Measurements from ENCODE around the gene KCNQ1OT1. TPM values are rescaled to one million over a fixed set of nuclear protein-coding genes. Genes with fewer than 3 reads are reported as not detected.
A peak's percentile ranks its signal among the peaks of the same experiment; 100 is the strongest.

Gene KCNQ1OT1
- total RNA-seq, 4 donors from 2014 or later = 0.66 to 2.5 (median 1.3) TPM

DNA sequence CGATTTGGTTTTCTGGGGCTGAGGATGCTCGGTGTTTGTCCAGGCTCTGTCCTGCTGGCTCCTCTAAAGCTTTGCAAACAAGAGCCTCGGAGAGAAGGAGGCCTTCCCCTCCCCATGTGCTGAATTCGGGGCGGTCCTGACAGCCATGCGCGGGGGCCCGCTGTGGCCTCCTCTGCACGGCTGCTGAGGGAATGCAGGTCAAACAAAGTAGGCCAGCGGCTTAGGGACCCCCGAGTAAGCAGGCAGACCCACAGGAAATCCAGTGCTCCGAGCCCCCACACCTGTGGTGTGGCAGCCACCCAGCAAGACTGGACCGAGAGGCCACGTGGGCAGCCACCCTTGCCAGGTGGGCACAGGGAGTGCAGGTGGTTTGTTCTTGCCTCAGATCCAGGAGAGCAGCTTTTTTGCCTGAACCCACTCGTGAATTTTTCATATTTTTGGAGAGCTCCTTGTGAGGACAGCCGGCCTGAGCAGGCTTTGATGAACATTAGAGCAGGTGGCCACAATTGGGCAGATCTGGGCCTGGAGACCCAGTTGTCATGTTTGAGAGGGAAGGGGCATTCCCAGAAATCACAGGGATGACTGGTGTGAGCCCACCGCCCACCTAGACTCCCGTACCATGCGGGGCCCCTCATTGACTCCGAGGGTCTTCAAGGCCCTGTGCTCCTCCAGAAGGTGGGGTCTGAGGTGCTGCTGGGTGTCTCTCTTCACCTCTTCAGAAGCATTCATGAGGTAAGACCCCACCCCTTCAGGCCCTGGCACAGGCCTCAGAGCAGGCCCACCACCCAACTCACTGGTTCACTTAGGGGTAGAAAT lies 43.0 kb upstream of the KCNQ1OT1 start:
- intact Hi-C loops (cut with DNase I) = no loop called here
- WGBS = 85% methylated on average over 17 of the region's 20 CpGs
- H3K36me3 ChIP-seq = no peaks in the 10 kb centered on the region
- TF ChIP-seq POLR2AphosphoS5 (IDR thresholded peaks at IDR 0.05) (no peak), EP300 (IDR thresholded peaks at IDR 0.05) (no peak), POLR2A (IDR thresholded peaks at IDR 0.05; ENCODE audit: low read depth) (no peak)
- TF ChIP-seq, protein P1, sequence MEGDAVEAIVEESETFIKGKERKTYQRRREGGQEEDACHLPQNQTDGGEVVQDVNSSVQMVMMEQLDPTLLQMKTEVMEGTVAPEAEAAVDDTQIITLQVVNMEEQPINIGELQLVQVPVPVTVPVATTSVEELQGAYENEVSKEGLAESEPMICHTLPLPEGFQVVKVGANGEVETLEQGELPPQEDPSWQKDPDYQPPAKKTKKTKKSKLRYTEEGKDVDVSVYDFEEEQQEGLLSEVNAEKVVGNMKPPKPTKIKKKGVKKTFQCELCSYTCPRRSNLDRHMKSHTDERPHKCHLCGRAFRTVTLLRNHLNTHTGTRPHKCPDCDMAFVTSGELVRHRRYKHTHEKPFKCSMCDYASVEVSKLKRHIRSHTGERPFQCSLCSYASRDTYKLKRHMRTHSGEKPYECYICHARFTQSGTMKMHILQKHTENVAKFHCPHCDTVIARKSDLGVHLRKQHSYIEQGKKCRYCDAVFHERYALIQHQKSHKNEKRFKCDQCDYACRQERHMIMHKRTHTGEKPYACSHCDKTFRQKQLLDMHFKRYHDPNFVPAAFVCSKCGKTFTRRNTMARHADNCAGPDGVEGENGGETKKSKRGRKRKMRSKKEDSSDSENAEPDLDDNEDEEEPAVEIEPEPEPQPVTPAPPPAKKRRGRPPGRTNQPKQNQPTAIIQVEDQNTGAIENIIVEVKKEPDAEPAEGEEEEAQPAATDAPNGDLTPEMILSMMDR (IDR thresholded peaks at IDR 0.05) = no peak
- no peak overlapping the region for H3K4me3 ChIP-seq
- H3K27ac ChIP-seq (replicated peaks in 1 of 4) = no peak overlapping the region
- no peaks in the 10 kb centered on the region for H3K27me3 ChIP-seq
- no peak for DNase-seq (ENCODE audit: extremely low spot score)
- H3K4me1 ChIP-seq = peaks cover 0 to 18% (median 16%) of the 10 kb centered on the region in 4 donors
- no peaks in the 10 kb centered on the region for H3K9me3 ChIP-seq

DNA sequence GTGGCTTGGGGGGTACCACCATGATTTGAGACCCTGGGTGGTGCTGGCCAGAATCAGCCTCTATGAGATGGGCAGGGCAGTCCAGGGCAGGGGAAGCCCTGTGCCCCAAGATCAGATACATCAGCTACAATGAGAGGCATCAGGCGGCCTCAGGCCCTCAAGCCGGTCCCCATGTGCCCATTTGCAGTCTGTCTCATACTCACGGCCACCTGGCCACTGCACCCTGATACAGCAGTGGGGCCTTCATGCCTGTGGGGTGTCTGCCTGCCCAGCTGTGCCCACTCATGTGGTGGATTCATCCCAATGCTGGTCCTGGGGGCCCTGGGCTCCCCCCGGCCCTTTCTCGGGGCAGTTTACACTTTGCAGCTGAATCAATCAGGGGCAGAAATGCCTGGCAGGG lies 42.4 kb upstream of the KCNQ1OT1 start:
- WGBS = 90% methylated on average over 5 of the region's 5 CpGs
- H3K27me3 ChIP-seq = no peaks in the 10 kb centered on the region
- peaks cover 0 to 20% (median 18%) of the 10 kb centered on the region in 4 donors for H3K4me1 ChIP-seq
- TF ChIP-seq POLR2A (IDR thresholded peaks at IDR 0.05; ENCODE audit: low read depth) (no peak), EP300 (IDR thresholded peaks at IDR 0.05) (no peak), POLR2AphosphoS5 (IDR thresholded peaks at IDR 0.05) (no peak)
- TF ChIP-seq, protein P1 (IDR thresholded peaks at IDR 0.05) = no peak
- no peak overlapping the region for H3K4me3 ChIP-seq
- H3K9me3 ChIP-seq = no peaks in the 10 kb centered on the region
- DNase-seq (ENCODE audit: extremely low spot score) = no peak
- intact Hi-C loops (cut with DNase I) = no loop called here
- peak overlapping the region in 1 of 4 donors; percentile 55 for H3K27ac ChIP-seq (replicated peaks in 1 of 4)
- no peaks in the 10 kb centered on the region for H3K36me3 ChIP-seq

DNA sequence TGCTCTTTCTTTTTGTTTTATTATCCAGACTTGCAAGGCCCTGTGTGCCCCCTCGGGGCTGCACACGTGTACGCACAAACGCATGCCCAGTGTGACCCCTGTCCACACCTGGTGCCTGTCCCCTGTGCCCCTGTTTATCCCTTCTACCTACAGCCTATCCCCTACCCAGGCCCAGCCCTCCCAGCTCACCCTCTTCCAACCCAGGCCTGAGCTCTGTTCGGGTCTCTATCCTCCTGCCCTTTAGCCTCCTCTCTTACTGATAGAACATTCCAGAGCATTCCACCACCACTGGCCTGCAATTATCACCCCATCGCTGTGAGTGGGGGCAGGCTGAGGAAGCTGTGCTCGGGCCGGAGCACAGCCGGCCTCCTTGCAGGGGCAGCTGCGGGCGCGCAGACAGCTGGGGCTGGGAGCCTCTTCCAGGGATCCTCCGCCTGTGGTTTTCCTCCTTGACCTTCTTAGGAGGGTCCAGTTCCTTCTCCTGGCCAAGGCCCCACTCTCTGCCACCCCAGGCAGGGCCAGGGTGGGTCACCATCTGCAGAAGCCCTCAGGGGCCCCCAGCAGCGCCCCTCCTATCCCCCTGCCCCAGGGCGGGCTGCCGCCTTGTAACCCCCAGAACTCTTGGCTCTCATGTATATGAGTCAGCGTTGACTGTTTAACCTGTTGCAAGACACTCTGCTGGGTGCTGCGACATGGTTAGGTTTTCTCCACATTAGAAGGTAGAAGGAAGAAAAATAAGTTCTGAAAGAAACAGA lies 41.8 kb upstream of the KCNQ1OT1 start:
- no peak for TF ChIP-seq POLR2AphosphoS5 (IDR thresholded peaks at IDR 0.05)
- TF ChIP-seq EP300 (IDR thresholded peaks at IDR 0.05) = no peak
- no peak for TF ChIP-seq POLR2A (IDR thresholded peaks at IDR 0.05; ENCODE audit: low read depth)
- TF ChIP-seq, protein P1 (IDR thresholded peaks at IDR 0.05) = no peak
- 53% methylated on average over 18 of the region's 18 CpGs for WGBS
- Histone ChIP-seq H3K4me3 (peak overlapping the region in 1 of 4 donors; percentile 12), H3K4me1 (peaks cover 0 to 20% (median 18%) of the 10 kb centered on the region in 4 donors), H3K27me3 (no peaks in the 10 kb centered on the region), H3K9me3 (no peaks in the 10 kb centered on the region), H3K27ac (replicated peaks in 1 of 4) (peak overlapping the region in 2 of 4 donors; percentile 55 to 57), H3K36me3 (no peaks in the 10 kb centered on the region)
- intact Hi-C loops (cut with DNase I) = no loop called here
- no peak for DNase-seq (ENCODE audit: extremely low spot score)

DNA sequence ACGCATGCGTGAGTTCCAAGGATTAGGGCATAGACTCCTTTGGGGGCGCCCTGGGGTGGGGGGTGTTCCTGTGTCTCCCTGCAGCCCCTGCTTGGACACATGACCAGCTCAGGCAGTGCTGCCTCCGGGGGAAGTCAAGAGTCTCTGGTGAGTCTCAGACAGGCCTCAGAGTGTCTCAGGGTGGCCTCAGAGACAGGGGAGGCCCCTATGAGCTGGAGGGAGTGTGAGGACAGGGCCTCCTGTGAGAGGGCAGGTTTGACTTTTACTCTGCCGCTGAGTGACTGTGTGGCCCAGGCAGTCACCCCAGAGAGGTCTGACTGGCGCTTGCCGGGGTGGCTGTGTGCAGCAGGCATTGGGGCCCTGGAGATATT lies 41.2 kb upstream of the KCNQ1OT1 start:
- peak overlapping the region in 2 of 4 donors; percentile 55 to 57 for H3K27ac ChIP-seq (replicated peaks in 1 of 4)
- H3K9me3 ChIP-seq = no peaks in the 10 kb centered on the region
- 94% methylated on average over 3 of the region's 7 CpGs for WGBS
- H3K36me3 ChIP-seq = no peaks in the 10 kb centered on the region
- no peak for TF ChIP-seq POLR2AphosphoS5 (IDR thresholded peaks at IDR 0.05)
- TF ChIP-seq, protein P1 (IDR thresholded peaks at IDR 0.05) = no peak
- no peak for TF ChIP-seq POLR2A (IDR thresholded peaks at IDR 0.05; ENCODE audit: low read depth)
- TF ChIP-seq EP300 (IDR thresholded peaks at IDR 0.05) = no peak
- peaks cover 0 to 20% (median 18%) of the 10 kb centered on the region in 4 donors for H3K4me1 ChIP-seq
- H3K4me3 ChIP-seq = no peak overlapping the region
- DNase-seq (ENCODE audit: extremely low spot score) = no peak
- no peaks in the 10 kb centered on the region for H3K27me3 ChIP-seq
- intact Hi-C loops (cut with DNase I) = no loop called here
